GM21825 (cell line): ENCODE data around the gene ACTN2.

ENCODE experiments used
- ATAC-seq: cut with Tn5 transposase; IDR thresholded peaks from one replicate; pipeline ENCODE4 v1.9.1; 2021; ENCODE audit warnings: mild to moderate bottlenecking, moderate library complexity; ENCODE audit not compliant: unreplicated experiment

The ACTN2 gene

GRCh38 chr1:236765831-236766230 lies 79.5 kb downstream of the ACTN2 start:
- no peak for ATAC-seq

GRCh38 chr1:236766506-236766905 lies 80.2 kb downstream of the ACTN2 start:
- no peak for ATAC-seq

- ATAC-seq: no peak
Observed at GRCh38 chr1:236767276-236767675, 81.0 kb downstream of the ACTN2 start.

GRCh38 chr1:236768601-236769000 lies 82.3 kb downstream of the ACTN2 start:
- ATAC-seq: no peak

GRCh38 chr1:236773919-236774318 lies 87.6 kb downstream of the ACTN2 start:
- no peak for ATAC-seq

- ATAC-seq: no peak
Observed at GRCh38 chr1:236774926-236775325, 88.6 kb downstream of the ACTN2 start.

- no peak for ATAC-seq
Observed at GRCh38 chr1:236779312-236779711, 93.0 kb downstream of the ACTN2 start.

GRCh38 chr1:236785477-236785876 lies 99.2 kb downstream of the ACTN2 start:
- ATAC-seq: no peak

- no peak for ATAC-seq
Observed at GRCh38 chr1:236786453-236786852, 100.2 kb downstream of the ACTN2 start.

GRCh38 chr1:236794585-236795034 lies 108.3 kb downstream of the ACTN2 start:
- no peak for ATAC-seq

GRCh38 chr1:236795035-236795756 lies 108.9 kb downstream of the ACTN2 start, which contains the start of gene MTR:
Gene MTR, plus strand, starts transcription at chr1:236795292. Its CDS starts 412 bp downstream, at chr1:236795704.
- ATAC-seq: peak; percentile 99

GRCh38 chr1:236795757-236796667 lies 109.7 kb downstream of the ACTN2 start:
- ATAC-seq: peak; percentile 34

- ATAC-seq: no peak
Observed at GRCh38 chr1:236799001-236799400, 112.7 kb downstream of the ACTN2 start.

GRCh38 chr1:236800002-236800620 lies 113.8 kb downstream of the ACTN2 start:
- ATAC-seq: no peak

GRCh38 chr1:236800623-236801022 lies 114.3 kb downstream of the ACTN2 start:
- no peak for ATAC-seq

GRCh38 chr1:236802264-236802663 lies 116.0 kb downstream of the ACTN2 start:
- no peak for ATAC-seq

- ATAC-seq: no peak
Observed at GRCh38 chr1:236806634-236807033, 120.3 kb downstream of the ACTN2 start.

- no peak for ATAC-seq
Observed at GRCh38 chr1:236808005-236808404, 121.7 kb downstream of the ACTN2 start.

- no peak for ATAC-seq
Observed at GRCh38 chr1:236808564-236809130, 122.3 kb downstream of the ACTN2 start.

GRCh38 chr1:236809148-236809547 lies 122.8 kb downstream of the ACTN2 start:
- ATAC-seq: no peak

- ATAC-seq: no peak
Observed at GRCh38 chr1:236810018-236810417, 123.7 kb downstream of the ACTN2 start.
